ENCODE results near the gene CRLF3.

DNA sequence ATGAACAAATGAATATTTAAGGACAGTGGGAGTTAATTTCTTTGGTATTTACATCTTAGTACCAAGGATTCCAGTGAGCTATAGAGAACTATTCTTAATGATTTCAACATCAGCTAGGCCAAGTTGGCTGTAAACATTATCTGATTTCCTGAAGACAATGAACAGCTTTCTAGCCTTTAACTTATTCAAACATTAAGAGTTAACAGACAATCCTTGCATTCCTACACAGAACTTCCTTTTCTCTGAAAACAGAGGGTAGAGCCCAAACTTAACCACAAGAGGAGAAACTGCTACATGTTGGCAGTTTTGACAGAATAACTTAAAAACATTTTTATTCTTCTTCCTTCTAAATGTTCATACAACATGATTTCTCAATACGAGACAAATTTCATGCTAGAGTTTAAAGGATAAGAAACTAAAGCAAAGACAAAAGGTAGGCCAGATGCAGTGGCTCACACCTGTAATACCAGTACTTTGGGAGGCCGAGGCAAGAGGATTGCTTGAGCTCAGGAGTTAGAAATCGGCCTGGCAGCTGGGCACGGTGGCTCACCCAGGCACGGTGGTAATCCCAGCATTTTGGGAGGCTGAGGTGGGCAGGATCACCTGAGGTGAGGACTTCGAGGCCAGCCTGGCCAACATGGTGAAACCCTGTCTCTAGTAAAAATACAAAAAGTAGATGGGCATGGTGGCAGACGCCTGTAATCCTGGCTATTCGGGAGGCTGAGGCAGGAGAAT is 4.4 kb downstream of the CRLF3 start:
- no peak for TF ChIP-seq GATA2 (IDR thresholded peaks at IDR 0.05; ENCODE audit: low read depth, low read length)
- no peak for TF ChIP-seq GATA3 (IDR thresholded peaks at IDR 0.05; ENCODE audit: low read depth, low read length)
